GM23248 (cell line): ENCODE results near the gene LDLRAD4.

ENCODE experiments used
- EZH2 ChIP-seq: fragments of 200-600 bp; sonication (generic); IDR thresholded peaks from 2 replicates; pipeline ENCODE4 v1.6.1; 2018; ENCODE audit warnings: antibody characterized with exemption, mild to moderate bottlenecking; ENCODE audit not compliant: insufficient read depth, poor library complexity, severe bottlenecking
- EZH2phosphoT487 ChIP-seq: fragments of 200-600 bp; sonication (generic); IDR thresholded peaks from 2 replicates; pipeline ENCODE4 v1.6.1; 2018; ENCODE audit warnings: antibody characterized with exemption, moderate library complexity, mild to moderate bottlenecking, low read depth; ENCODE audit not compliant: insufficient read depth

DNA sequence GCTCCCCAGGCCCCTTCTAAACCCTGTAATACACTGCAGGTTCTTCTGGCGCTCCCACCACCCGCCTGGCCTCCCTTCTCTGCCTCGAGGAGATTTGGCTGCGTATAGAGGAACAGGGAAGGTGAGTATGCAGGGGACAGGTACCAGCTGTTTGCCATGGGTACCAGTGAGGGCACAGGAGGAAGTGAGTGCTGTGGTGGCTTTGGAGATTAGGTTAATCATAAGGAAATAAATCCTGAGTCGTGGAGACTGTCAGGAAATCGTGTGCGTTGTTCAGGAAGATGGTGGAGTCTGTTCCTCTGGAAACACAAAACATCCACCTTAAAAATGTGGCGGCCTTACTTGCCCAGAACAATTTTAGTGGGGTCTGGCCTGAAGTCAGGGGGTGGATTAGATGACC is 277.4 kb downstream of the LDLRAD4 start:
- no peak for TF ChIP-seq EZH2
- no peak for TF ChIP-seq EZH2phosphoT487
